ENCODE results near the gene PRR7. TPM values are rescaled to one million over a fixed set of nuclear protein-coding genes. Genes with fewer than 3 reads are reported as not detected.

The PRR7 gene
- total and polyA plus RNA-seq, 2 experiments from 2014 or later, result 27.1 to 29.0 TPM

- no peaks in the 10 kb centered on the region for H3K9me3 ChIP-seq (ENCODE audit: low read depth)
- no peaks in the 10 kb centered on the region for H3K27me3 ChIP-seq
- H3K27ac ChIP-seq, result no peak overlapping the region
- no peak overlapping the region for H3K4me3 ChIP-seq
- no peak for DNase-seq (ENCODE audit: low read depth in 1 of 2, low spot score in 1 of 2)
- TF ChIP-seq, protein P1, sequence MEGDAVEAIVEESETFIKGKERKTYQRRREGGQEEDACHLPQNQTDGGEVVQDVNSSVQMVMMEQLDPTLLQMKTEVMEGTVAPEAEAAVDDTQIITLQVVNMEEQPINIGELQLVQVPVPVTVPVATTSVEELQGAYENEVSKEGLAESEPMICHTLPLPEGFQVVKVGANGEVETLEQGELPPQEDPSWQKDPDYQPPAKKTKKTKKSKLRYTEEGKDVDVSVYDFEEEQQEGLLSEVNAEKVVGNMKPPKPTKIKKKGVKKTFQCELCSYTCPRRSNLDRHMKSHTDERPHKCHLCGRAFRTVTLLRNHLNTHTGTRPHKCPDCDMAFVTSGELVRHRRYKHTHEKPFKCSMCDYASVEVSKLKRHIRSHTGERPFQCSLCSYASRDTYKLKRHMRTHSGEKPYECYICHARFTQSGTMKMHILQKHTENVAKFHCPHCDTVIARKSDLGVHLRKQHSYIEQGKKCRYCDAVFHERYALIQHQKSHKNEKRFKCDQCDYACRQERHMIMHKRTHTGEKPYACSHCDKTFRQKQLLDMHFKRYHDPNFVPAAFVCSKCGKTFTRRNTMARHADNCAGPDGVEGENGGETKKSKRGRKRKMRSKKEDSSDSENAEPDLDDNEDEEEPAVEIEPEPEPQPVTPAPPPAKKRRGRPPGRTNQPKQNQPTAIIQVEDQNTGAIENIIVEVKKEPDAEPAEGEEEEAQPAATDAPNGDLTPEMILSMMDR (IDR thresholded peaks at IDR 0.05; ENCODE audit: low read depth, low read length), result no peak
- no peaks in the 10 kb centered on the region for H3K4me1 ChIP-seq (ENCODE audit: low read depth)
- no peaks in the 10 kb centered on the region for H3K36me3 ChIP-seq
Observed at GRCh38 chr5:177504086-177505056, 57.8 kb downstream of the PRR7 start.

DNA sequence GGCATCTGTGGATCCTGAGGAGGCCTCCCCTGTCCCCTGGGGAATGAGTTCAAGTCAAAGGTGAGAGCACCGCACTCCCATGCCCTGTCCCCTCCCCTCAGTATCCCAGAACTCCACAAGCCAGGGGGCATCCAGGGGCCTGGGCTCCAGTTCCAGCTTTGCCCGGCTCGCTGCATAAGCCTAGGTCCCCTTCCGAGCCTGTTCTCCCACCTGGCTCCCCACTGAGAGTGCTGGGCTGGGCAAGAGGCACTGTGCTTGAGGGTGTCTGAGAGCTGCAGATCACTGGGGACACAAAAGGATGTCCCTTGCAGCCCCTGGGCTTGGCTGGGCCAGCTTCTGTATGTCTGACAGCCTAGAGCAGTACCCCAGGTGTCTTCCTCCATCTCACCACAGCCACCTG lies 58.5 kb downstream of the PRR7 start:
- Histone ChIP-seq H3K36me3 (no peaks in the 10 kb centered on the region), H3K4me1 (ENCODE audit: low read depth) (no peaks in the 10 kb centered on the region), H3K27ac (no peak overlapping the region), H3K9me3 (ENCODE audit: low read depth) (no peaks in the 10 kb centered on the region), H3K4me3 (no peak overlapping the region), H3K27me3 (no peaks in the 10 kb centered on the region)
- no peak for DNase-seq (ENCODE audit: low read depth in 1 of 2, low spot score in 1 of 2)
- TF ChIP-seq, protein P1 (IDR thresholded peaks at IDR 0.05; ENCODE audit: low read depth, low read length), result no peak

Other genes with a start within 250 kb of the PRR7 start
- gene RAB24, start 143.1 kb upstream of the PRR7 start, total RNA-seq, result 69.2 and 94.7 TPM in 2 replicates
- 70.7 and 81.5 TPM in 2 replicates for gene RAB24, start 143.1 kb upstream of the PRR7 start, polyA plus RNA-seq
- 86.0 and 156 TPM in 2 replicates for gene PRELID1, start 143.0 kb upstream of the PRR7 start, total RNA-seq
- gene PRELID1, start 143.0 kb upstream of the PRR7 start, polyA plus RNA-seq, result 134 and 185 TPM in 2 replicates
- 15.2 and 112 TPM in 2 replicates for gene MXD3, start 134.9 kb upstream of the PRR7 start, total RNA-seq
- 7.3 and 50.5 TPM in 2 replicates for gene MXD3, start 134.9 kb upstream of the PRR7 start, polyA plus RNA-seq
- gene LMAN2, start 95.1 kb upstream of the PRR7 start, total RNA-seq, result 163 and 198 TPM in 2 replicates
- gene LMAN2, start 95.1 kb upstream of the PRR7 start, polyA plus RNA-seq, result 213 and 261 TPM in 2 replicates
- gene RGS14, start 88.9 kb upstream of the PRR7 start, total RNA-seq, result 68.1 and 139 TPM in 2 replicates
- gene RGS14, start 88.9 kb upstream of the PRR7 start, polyA plus RNA-seq, result 33.6 and 76.5 TPM in 2 replicates
- gene SLC34A1, start 62.4 kb upstream of the PRR7 start, total RNA-seq, result not detected in 2 replicates
- gene SLC34A1, start 62.4 kb upstream of the PRR7 start, polyA plus RNA-seq, result not detected in 2 replicates
- not detected in 2 replicates for gene PFN3, start 46.2 kb upstream of the PRR7 start, total RNA-seq
- not detected in 2 replicates for gene PFN3, start 46.2 kb upstream of the PRR7 start, polyA plus RNA-seq
- 3.4 and 4.6 TPM in 2 replicates for gene F12, start 37.2 kb upstream of the PRR7 start, total RNA-seq
- 5.0 and 13.6 TPM in 2 replicates for gene F12, start 37.2 kb upstream of the PRR7 start, polyA plus RNA-seq
- 43.7 and 62.1 TPM in 2 replicates for gene GRK6, start 20.1 kb upstream of the PRR7 start, total RNA-seq
- 39.6 and 62.0 TPM in 2 replicates for gene GRK6, start 20.1 kb upstream of the PRR7 start, polyA plus RNA-seq
- 258 and 295 TPM in 2 replicates for gene DBN1, start 26.8 kb downstream of the PRR7 start, total RNA-seq
- 147 and 185 TPM in 2 replicates for gene DBN1, start 26.8 kb downstream of the PRR7 start, polyA plus RNA-seq
- gene PDLIM7, start 50.8 kb downstream of the PRR7 start, total RNA-seq, result 165 and 255 TPM in 2 replicates
- 328 and 537 TPM in 2 replicates for gene PDLIM7, start 50.8 kb downstream of the PRR7 start, polyA plus RNA-seq
- 2.4 and 6.0 TPM in 2 replicates for gene DOK3, start 63.0 kb downstream of the PRR7 start, total RNA-seq
- 0.95 and 3.7 TPM in 2 replicates for gene DOK3, start 63.0 kb downstream of the PRR7 start, polyA plus RNA-seq
- gene DDX41, start 70.1 kb downstream of the PRR7 start, total RNA-seq, result 183 and 223 TPM in 2 replicates
- gene DDX41, start 70.1 kb downstream of the PRR7 start, polyA plus RNA-seq, result 107 and 109 TPM in 2 replicates
- gene FAM193B, start 107.7 kb downstream of the PRR7 start, total RNA-seq, result 62.2 and 80.9 TPM in 2 replicates
- gene FAM193B, start 107.7 kb downstream of the PRR7 start, polyA plus RNA-seq, result 67.4 and 80.2 TPM in 2 replicates
- 146 and 176 TPM in 2 replicates for gene TMED9, start 145.4 kb downstream of the PRR7 start, total RNA-seq
- gene TMED9, start 145.4 kb downstream of the PRR7 start, polyA plus RNA-seq, result 228 and 317 TPM in 2 replicates
- gene B4GALT7, start 153.3 kb downstream of the PRR7 start, total RNA-seq, result 29.0 and 44.3 TPM in 2 replicates
- 31.6 and 42.3 TPM in 2 replicates for gene B4GALT7, start 153.3 kb downstream of the PRR7 start, polyA plus RNA-seq

Measured in cardiac muscle cell (in vitro differentiated cells and primary cell).